HG03095 (cell line): Measurements from ENCODE around the gene MEAK7.

ENCODE experiments used
- ATAC-seq: cut with Tn5 transposase; IDR thresholded peaks from one replicate; pipeline ENCODE4 v1.9.1; 2021; ENCODE audit warnings: moderate library complexity; ENCODE audit not compliant: unreplicated experiment

The MEAK7 gene

GRCh38 chr16:84471316-84471715 lies 33.1 kb downstream of the MEAK7 start:
- no peak for ATAC-seq

DNA sequence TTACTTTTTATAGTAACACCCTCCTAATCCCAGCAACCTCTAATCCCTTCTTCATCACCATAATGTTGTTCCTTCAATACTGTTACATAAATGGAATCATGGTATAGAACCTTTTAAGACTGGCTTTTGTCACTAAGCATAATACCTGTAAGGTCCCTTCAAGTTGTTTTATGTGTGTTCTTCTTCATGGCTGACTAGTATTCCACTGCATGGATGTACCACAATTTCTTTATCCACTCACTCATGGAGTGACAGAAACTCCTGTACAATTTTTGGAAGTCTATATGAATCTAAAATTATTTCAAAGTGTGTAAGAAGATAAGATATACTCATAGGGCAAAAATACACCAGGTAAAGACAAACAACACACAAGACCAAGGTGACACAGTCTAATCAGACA lies 36.8 kb downstream of the MEAK7 start:
- no peak for ATAC-seq

DNA sequence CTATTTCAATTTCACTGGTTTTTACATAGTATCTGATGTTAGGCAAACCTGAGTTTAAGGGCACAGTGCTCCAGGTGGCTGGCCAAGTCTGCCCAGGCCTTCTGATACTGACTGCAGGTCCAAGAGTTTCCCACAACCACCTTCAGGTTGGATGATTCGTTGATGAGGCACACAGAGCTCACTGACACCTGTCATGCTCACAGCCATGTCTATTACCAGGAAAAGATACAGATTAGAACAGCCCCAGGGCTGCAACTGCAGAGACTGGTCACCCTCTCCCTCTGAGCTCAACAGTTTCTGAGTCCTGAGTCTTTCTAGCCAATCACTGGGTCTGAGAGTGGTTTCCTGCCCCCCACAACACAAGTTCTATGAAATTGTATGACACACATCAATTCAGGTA lies 37.2 kb downstream of the MEAK7 start:
- no peak for ATAC-seq

GRCh38 chr16:84466692-84467091 lies 37.8 kb downstream of the MEAK7 start:
- ATAC-seq = no peak

- ATAC-seq = no peak
Observed at GRCh38 chr16:84465154-84465553, 39.3 kb downstream of the MEAK7 start.

- no peak for ATAC-seq
Observed at GRCh38 chr16:84464116-84464515, 40.3 kb downstream of the MEAK7 start.

GRCh38 chr16:84463221-84463620 lies 41.2 kb downstream of the MEAK7 start:
- ATAC-seq = no peak

DNA sequence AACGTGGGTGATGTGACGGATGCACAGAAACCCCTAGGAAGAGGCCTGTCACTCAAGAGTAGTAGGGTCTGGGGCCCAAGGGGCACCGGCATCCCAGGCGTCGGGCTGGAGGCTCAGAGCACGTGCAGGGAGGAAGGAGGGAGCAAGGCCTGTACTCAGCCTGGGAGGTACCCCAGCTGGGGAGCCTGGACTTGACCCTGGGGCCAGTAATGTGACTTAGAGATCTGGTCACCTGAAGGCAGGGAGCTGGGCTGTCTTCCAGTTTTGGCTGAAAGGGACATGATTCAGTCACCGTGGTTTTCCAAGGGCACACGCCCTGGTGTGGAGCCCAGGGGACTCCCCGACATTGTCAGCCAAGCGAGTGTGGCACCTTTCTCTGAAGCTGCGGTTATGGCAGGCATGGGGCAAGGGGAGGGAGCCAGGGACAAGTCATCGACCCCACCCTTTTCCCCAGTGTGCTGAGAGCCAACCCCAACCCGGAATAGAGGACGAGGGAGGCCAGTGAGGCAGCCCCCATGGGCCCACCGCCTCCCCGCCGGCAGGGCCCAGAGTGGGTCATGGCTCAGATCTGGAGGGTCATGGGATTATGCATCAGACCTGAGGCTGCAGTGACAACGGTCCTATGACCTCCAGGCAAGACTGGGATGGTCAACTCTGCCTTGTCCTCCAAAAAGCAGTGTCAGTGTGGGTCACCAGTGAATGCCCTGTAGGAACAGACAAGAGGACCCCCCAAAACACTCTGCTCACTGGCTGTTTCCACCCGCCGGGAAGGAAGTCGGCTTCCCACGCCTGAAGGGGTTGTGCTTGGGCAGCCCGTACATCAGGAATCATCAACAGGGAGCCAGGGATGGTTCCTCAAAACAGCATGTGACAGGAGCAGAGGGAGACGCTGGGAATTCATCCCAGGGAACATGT lies 41.9 kb downstream of the MEAK7 start:
- ATAC-seq = no peak

- no peak for ATAC-seq
Observed at GRCh38 chr16:84461413-84462295, 42.8 kb downstream of the MEAK7 start.

- no peak for ATAC-seq
Observed at GRCh38 chr16:84461029-84461412, 43.4 kb downstream of the MEAK7 start.

DNA sequence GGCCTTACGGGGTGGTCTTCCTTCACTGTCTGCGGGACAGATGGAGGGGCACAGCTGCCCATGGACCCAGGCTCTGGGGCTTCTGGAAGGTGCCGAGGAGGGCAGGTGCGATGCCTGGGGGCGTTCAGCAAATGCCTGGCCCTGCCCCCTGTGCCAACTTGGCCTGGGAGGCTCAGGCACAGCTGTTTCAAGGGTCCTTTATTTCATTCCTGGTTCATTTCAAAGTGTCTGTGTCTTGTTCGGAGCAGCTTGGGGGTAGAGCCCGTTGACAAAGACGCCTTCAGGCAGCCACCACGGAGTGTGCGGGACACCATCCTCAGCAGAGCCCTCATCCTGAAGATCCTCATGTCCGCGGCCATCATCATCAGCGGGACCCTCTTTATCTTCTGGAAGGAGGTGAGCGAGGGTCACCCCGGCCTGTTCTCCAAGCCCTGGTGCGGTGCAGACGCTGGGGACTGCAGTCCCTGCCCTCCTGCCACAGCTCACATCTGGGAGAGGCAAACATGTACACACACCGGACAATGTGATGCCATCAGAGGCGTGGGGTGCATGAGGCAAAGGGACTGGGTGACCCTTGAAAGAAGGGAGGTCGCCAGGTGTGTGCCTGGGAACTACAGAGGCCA lies 43.9 kb downstream of the MEAK7 start:
- ATAC-seq = no peak

DNA sequence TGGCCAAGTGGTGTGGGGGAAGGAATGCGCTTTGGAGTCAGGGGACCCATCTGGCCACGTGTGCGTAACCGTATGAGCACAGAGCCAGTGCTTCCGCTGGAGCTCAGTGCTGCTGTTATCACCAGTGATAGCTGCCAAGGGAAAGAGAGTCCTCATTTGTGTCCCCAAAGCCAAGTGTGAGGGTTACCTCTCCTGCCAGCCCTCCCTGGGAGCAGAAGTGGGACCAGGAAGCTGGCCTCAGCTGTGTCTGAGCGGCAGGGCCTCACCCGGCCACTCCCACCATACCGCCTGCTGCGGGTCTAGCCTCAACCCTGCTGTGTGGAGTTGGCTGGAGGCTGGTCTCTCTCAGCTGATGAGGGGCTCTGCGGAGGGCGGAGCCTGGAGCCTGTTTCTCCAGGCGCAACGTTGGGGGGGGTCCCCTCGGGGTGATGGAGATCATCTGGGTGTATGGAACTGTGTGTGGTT lies 44.5 kb downstream of the MEAK7 start:
- no peak for ATAC-seq

DNA sequence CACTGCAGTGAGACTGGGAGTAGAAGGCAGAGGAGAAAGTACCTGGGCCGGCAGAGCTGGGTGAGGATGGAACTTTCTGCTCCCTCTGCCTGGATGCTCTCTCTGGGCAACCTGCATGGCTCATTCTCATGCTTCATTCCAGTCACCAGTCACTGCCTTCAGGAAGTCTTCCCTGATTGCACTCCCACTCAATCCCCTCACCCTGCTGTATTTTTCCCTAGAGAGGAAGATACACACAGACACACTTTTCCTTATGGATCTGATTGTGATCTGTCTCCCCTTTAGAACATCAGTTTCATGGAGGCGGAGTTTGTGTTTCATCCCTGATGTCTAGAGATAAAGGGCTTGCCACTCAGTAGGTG lies 44.9 kb downstream of the MEAK7 start:
- no peak for ATAC-seq

DNA sequence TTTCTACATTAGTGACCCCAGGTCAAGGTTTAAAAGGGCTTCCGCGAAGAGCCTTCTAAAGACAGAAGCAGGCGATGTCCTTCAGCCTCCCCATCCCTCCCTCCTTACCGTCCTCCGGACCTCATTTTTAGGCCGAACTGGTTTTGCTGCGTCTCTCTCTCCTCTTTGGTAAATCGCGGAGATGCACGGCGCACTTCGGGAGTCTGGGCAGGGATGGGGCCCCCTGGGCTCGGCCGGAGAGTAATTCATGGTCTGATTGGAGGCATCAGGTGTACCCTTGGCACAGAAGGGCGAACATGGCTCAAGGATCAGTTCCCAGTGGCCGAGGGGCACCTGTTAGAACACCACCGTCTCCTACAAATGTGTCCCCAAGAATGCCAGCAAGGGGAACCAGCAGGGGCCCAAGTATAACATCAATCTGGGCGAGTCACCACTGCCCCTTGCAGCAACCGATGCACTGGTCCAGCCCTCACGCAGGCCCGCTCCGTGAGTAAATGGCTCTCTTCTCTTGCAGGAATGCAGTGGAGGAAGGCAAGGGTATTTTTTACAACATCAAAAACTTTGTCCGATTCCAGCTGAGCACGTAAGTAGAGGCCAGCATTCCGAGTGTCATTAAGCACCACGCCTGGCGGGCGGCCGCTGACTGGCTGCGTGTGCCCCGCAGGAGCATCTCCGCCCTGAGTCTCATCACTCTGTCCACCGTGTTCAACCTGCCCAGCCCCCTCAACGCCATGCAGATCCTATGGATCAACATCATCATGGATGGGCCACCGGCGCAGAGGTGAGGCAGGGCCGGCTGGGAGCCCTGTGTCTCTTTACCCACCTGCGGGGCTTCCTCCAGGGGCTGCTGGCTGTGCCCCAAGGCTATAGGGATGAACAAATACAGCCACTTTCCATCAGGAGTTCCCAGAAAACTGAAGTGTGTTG lies 45.6 kb downstream of the MEAK7 start:
- ATAC-seq = no peak

DNA sequence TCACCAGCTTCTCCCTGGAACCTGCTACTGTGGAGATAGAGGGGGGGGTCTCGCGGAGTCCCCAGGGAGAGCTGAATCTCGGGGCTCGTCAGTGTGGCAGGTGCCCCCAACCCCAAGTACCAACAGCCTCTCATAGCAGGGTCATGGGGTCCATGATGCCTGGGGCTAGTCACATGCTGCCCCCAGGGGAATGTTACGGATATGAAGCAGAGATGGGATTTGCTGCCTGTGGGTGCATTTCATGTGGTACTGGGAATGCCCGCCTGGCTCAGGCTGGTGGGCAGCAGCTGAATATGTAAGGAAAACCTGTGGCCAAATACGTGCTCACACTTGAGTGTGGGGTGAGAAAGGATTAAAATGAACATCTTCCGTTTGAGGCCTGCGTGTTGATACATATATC lies 49.4 kb downstream of the MEAK7 start:
- ATAC-seq = no peak
